Ishikawa (cell line): ENCODE results near the gene FBXO24.

ENCODE experiments used
- CEBPB ChIP-seq: IDR thresholded peaks from 2 replicates; pipeline ENCODE4 v1.6.1; 2012
- EP300 ChIP-seq: IDR thresholded peaks from 2 replicates; pipeline ENCODE4 v1.6.1; 2012; ENCODE audit warnings: borderline replicate concordance
- FOXM1 ChIP-seq: IDR thresholded peaks from 2 replicates; pipeline ENCODE4 v1.6.1; 2012; ENCODE audit warnings: low read depth, borderline replicate concordance
- NFIC ChIP-seq: IDR thresholded peaks from 2 replicates; pipeline ENCODE4 v1.6.1; 2012

DNA sequence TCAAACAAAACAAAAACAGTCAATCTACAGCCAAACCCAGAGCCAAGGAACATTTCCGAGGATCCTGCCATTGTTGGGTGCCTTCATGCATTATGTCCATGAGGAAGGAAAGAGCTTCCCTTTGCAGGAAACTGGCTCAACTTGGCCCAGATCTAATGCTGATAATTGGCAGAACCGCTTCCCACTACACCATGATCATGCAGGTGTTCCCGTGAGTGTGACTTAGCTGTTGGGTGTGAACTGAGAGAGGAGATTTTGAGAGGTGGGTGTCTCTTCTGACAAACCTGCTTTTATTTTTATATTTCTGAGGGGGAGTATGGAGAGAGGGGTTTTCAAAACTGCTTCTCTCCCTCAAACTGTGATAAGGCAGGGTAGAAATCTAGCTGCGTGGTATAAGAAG is 27.0 kb upstream of the FBXO24 start:
- no peak for TF ChIP-seq CEBPB
- TF ChIP-seq NFIC = no peak
- no peak for TF ChIP-seq FOXM1
- no peak for TF ChIP-seq EP300
